PC-9 (cell line): ENCODE measurements around the gene SPG11.

Source experiments
- CTCF ChIP-seq: fragments of 200-600 bp; sonication (generic); conservative IDR thresholded peaks from 2 replicates; pipeline ENCODE4 v1.6.1; 2017; ENCODE audit warnings: mixed run types, antibody characterized with exemption, mild to moderate bottlenecking, moderate library complexity
- EZH2 ChIP-seq: fragments of 200-600 bp; sonication (generic); IDR thresholded peaks from 2 replicates; pipeline ENCODE4 v1.8.0; 2017; ENCODE audit warnings: antibody characterized with exemption, low read depth

- no peak for TF ChIP-seq CTCF
- no peak for TF ChIP-seq EZH2
Measured at GRCh38 chr15:44565387-44566154, 97.9 kb downstream of the SPG11 start.
